ENCODE data around the gene BMERB1.

BMERB1 gene

DNA sequence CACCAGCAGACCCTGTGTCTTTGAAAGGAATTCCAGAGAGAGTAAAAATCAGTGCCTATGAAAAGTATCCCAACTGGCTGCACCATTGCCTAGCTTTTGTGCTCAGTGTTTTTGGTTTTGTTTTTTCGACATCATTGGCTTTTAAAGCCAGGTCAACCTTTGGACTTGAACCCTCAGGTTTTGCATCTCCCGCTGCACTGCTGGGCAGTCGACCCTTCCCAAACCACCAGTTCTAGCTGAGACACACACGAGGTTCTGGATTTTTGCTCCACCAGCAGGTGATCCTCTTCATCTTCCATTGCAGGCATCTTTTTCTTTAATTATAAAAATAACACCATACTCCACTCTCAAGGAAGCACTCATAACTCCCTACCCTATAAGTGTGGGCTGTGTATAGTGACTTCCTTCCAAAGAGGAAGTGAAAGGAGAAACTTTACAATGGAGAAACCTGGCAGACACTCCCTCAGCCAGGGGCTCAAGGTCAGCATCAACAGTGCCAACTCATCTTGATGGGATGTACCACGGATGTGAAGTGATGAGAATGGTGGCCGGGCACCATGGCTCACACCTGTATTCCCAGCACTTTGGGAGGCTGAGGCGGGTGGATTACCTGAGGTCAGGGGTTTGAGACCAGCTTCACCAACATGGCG lies 57.8 kb downstream of the BMERB1 start:
- no peak for TF ChIP-seq ZNF274 (IDR thresholded peaks at IDR 0.05; ENCODE audit: low read depth, low read length)
- H3K4me3 ChIP-seq (ENCODE audit: low read length), result no peak overlapping the region

GRCh38 chr16:15493466-15494180 lies 59.2 kb downstream of the BMERB1 start:
- no peak for TF ChIP-seq ZNF274 (IDR thresholded peaks at IDR 0.05; ENCODE audit: low read depth, low read length)
- H3K4me3 ChIP-seq (ENCODE audit: low read length), result no peak overlapping the region

DNA sequence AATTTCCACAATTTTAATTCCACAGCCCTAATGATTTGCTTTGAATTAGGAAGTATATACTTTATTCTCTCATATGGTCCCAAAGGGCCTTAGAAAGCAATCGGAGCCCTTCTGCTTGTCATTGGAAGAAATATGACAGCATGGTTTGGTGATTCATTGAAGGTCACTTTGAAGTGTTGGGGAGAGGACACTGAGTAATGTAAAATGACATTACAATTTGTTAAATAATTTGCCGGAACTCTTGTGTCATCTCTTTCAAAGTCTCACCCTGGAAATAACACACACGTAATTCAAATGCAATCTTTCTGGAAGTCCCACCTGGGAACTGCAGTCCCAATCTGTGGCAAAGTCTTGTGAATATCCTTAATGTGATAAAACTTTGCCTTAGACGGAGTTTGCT lies 59.8 kb downstream of the BMERB1 start:
- H3K4me3 ChIP-seq (ENCODE audit: low read length), result no peak overlapping the region
- TF ChIP-seq ZNF274 (IDR thresholded peaks at IDR 0.05; ENCODE audit: low read depth, low read length), result no peak

- TF ChIP-seq ZNF274 (IDR thresholded peaks at IDR 0.05; ENCODE audit: low read depth, low read length), result no peak
These were observed 61.5 kb downstream of the BMERB1 start for GRCh38 chr16:15495898-15496297.

DNA sequence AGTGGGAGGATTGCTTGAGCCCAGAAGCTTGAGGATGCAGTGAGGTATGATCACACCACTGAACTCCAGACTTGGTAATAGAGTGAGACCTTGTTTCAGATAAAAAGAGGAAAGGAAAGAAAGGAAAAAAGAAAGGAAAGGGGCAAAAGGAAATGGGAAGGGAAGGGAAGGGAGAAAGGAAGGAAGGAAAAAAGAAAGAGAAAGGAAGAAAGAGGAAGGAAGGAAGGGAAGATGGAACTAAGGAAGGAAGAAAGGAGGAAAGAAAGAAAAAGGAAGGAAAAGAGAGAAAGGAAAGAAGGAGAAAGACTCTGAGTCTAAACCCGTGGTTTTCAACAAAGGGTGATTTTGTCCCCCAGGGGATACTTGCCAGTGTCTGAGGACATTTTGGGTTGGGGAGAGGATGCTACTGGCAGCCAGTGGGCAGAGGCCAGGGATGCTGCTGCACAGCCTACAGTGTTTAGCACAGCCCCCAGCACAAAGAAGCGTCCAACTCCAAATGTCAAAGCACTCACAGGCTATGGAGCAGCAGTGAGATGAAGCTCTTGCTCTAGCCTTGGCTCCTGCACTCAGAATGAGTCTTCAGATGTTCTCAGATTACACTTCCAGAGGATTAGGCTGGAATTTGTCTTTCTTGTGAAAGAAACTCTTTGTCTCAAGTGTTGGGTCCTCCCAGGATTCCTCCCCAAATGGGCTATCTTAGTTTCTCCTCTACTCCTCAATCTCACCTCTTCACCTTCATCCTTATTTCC lies 64.2 kb downstream of the BMERB1 start:
- no peak for TF ChIP-seq ZNF274 (IDR thresholded peaks at IDR 0.05; ENCODE audit: low read depth, low read length)
- H3K4me3 ChIP-seq (ENCODE audit: low read length), result no peak overlapping the region

More at GRCh38 chr16:15495898-15496297, 61.5 kb downstream of the BMERB1 start:
- H3K4me3 ChIP-seq (ENCODE audit: low read length), result no peak overlapping the region

DNA sequence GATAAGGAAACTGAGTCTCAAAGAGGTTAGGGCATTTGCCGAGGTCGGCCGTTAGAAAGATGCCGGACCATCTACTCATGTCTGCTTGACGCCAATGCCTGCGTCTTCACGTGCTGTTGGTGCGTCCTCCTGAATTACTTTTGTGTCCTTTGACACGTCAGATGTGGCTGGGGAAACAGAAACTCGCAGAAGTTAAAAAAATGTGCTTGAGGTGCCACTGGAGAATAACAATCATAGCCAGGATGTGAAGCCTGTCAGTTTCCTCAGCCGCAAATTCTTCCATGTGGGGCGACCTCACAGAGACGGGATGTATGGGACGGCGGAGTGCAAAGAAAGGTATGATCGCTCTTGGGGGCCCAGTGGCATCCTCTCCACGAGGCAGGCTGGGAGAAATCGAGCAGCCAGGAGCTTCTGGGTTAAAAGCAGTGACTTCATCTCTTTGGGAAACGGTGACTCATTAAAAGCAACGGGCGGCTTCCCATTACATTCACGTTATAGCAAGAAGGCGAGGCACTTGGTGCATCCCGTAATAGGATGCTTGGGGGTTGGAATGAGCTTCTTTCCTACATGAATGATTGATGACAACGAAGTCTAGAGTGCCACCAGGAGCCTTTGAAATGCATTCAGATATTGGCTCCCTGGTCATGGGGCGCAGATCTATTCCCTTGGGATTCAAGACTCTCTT lies 67.8 kb downstream of the BMERB1 start:
- no peak for TF ChIP-seq ZNF274 (IDR thresholded peaks at IDR 0.05; ENCODE audit: low read depth, low read length)
- H3K4me3 ChIP-seq (ENCODE audit: low read length), result no peak overlapping the region

DNA sequence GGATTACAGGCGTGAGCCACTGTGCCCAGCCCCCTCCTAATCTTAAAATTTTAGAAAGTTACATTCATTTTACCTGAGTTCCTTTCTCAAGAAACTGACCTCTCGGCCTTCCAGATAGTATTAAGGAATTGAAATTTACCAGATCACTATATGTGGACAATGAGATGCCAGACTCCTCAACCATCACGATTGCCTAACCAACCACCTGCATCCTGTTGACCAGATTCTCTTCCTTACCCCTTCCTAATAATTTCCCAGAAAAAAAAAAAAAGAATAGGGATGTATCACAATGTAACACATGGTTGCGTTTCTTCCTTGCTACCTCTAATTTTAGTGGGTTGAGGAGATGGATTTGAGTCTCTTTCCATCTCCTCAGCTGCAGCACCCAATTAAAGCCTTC lies 72.1 kb downstream of the BMERB1 start:
- TF ChIP-seq ZNF274 (IDR thresholded peaks at IDR 0.05; ENCODE audit: low read depth, low read length), result no peak
- no peak overlapping the region for H3K4me3 ChIP-seq (ENCODE audit: low read length)

DNA sequence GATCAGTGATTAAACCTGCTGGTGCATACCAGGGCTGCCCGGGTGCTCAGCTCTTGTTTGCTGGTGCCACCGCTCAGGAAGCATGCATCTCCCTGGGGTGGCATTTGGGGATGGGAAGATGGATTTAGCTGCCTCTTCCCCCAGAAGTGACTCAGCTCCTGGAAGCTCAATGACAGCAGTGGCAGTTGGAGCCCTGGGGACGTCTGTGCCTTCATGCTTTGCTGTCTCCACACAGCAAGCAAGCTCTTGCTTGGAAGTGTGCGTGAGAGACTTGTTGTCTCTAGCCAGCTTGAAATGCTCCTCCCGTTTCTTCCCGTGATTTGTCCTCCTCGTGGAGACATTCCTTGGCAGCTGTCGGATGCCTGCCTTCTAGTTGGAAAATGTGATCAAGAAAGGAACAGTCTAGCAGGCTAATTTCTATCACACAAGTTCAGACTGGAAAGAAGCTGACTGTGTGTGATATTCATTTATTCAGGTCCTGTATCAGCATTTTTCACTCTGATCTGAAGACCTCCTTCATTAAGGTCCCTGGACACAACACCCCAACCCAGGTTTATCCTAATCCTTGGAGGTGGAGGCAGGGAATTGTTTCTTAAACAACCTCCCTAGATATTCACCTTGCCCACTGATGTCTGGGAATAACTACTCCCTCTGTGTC lies 73.0 kb downstream of the BMERB1 start:
- H3K4me3 ChIP-seq (ENCODE audit: low read length), result no peak overlapping the region
- no peak for TF ChIP-seq ZNF274 (IDR thresholded peaks at IDR 0.05; ENCODE audit: low read depth, low read length)

- H3K4me3 ChIP-seq (ENCODE audit: low read length), result no peak overlapping the region
- no peak for TF ChIP-seq ZNF274 (IDR thresholded peaks at IDR 0.05; ENCODE audit: low read depth, low read length)
These were observed 73.7 kb downstream of the BMERB1 start for GRCh38 chr16:15507959-15508627.

DNA sequence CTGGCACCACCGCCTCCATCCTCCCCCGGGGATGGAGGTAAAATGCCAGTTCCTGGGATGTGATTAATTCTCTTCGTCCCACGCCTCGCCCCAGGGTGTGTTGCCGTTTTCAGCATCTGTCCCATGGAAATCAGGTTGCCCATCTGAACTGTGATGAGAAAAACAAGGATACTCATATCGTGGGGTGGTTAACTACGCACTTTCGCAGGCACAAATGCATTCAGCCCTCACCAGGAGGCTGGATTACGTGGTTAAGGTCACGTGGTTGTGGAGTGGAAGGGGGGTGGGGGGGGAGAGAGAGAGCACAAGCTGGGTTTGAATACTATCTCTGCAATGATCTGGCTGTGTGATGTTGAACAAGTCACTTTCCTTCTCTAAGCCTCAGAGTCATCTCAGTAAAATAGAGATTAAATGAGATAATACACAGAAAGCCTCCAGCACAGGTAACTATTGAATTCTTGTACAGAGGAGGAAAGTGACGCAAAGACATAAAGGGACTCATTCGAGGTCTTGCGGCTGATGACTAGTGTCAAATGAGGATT lies 74.7 kb downstream of the BMERB1 start:
- no peak overlapping the region for H3K4me3 ChIP-seq (ENCODE audit: low read length)
- TF ChIP-seq ZNF274 (IDR thresholded peaks at IDR 0.05; ENCODE audit: low read depth, low read length), result no peak

- TF ChIP-seq ZNF274 (IDR thresholded peaks at IDR 0.05; ENCODE audit: low read depth, low read length), result no peak
- no peak overlapping the region for H3K4me3 ChIP-seq (ENCODE audit: low read length)
These were observed 75.5 kb downstream of the BMERB1 start for GRCh38 chr16:15509593-15510535.

DNA sequence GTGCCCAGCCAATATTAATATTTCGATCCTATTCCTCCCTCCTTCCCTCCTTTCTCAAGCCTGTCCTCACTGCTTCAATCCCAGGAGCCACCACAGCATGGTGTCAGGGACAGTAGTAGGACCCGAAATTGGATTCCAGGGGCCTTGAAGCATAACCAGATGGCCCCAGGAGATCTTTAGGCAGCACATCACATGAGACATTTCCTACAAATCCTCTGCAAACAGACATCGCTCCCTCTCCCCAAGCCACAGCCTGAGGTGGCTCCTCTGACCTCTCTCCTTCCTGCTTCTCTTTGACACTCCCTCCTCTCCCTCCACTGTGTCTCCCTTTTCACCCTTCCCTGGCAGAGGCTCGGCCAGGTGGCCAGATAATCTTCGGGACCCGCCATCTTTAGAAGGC lies 76.6 kb downstream of the BMERB1 start:
- TF ChIP-seq ZNF274 (IDR thresholded peaks at IDR 0.05; ENCODE audit: low read depth, low read length), result no peak
- no peak overlapping the region for H3K4me3 ChIP-seq (ENCODE audit: low read length)
